ENCODE measurements around the gene TMEM95.
"Not testable (repeated sequence)": the region's sequence is repeated elsewhere in the genome, so short reads cannot be mapped to it uniquely, and the experiment has no call there.

TMEM95 gene

DNA sequence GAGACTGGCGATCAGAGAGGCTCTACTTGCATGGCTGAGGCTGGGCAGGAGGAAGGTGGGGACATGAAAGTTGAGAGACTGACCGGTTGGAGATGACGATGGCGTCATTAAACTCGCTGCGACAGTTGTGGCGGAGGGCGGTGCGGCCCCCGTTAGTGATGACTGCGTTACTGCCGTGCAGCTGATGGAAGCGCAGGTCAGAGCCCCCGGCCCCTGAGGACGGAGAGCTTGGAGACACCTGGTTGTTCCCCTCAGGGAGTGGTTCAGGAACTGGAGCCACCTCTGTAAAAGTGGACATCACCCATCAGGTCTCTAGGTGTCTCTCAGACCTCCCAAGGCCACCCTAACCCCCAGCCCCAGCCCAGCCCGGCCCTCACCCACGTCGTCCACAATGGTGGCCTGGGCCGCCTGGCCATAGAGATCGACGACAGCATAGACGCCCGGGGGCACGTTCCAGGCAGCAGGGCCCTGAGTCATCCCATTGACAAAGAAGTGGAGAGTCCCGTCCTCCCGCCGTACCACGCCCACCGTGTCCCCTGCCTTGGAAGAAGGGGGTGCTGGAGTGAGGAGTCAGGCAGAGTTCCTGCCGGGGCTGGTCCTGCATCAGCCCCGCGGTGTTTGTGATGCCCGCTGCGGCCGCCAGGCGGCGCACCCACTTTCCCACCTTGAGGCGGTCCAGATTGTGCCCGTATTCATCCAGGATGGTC is 31.1 kb upstream of the TMEM95 start:
- no peak for FAIRE-seq

- FAIRE-seq = no peak
Measured at GRCh38 chr17:7324438-7324779, 30.5 kb upstream of the TMEM95 start.

GRCh38 chr17:7325031-7325528 is 29.9 kb upstream of the TMEM95 start:
- no peak for FAIRE-seq

GRCh38 chr17:7326186-7326585 is 28.8 kb upstream of the TMEM95 start:
- FAIRE-seq = no peak

DNA sequence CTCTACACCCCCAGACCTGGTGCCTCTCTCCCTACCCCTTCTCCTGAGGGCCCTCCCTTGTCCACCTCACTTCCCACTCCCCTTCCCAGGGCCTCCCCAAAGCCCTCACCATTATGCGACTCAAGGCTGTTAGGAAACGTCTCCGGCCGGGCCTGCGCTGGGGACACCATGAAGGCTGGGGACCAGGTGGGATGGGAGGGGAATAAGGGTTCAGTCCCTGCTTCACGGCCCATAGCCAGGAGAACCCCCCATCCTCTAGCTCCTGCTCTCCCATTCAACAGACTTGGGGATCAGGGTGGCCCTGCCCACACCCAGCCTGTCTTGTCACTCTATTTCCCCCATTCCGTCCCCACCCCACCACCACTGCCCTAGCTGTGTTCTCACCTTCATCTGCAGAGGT is 27.9 kb upstream of the TMEM95 start:
- FAIRE-seq = no peak

- FAIRE-seq = no peak
Measured at GRCh38 chr17:7327501-7327900, 27.5 kb upstream of the TMEM95 start.

DNA sequence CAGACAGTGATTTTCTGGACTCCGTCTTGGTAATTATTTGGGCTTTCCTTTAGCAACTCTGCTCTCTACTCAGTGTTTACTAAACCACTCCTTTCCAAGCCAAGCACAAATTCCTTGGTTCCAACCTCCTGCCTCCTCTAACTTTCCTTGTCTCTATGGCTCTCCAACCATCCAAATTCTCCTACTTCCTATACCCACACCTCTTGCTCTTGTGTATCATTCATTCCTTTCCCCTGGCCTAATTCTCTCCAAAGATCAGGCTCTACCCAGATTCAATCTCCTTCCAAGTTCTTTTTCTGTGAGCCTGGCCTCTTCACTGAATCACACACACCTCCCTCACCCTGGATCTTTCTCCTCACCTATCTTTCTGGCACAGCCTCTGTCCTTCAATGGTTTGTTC is 26.9 kb upstream of the TMEM95 start:
- FAIRE-seq = no peak

DNA sequence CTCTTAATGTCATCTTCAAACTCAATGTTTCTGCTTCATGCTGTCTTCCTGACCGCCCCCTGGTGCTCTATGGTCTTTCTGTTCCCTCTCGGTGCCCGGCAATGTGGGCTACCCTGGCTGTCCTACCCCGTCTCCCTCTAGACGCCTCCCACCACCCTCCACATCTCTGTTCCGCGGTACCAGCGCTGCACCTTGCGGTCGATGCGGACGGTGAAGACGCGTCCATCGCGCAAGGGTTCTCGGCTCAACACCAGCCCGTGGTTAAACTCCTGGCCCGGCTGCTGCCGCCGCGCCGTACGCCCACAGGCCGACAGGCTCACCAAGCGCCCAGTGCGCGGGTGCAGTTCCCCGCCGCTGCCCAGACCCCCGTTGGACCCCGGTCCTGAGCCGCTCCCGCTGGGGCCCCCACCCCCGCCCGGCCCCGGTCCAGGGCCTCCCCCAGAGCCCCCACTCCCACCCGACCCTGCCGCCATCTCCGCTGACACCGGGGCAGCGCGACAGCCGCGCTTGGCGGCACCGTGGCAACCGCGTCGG is 26.0 kb upstream of the TMEM95 start, which contains the start of gene NEURL4:
TSS of gene NEURL4 (minus strand) at position 496 of the 534 bp plus-strand sequence. CDS start at position 473, 23 bp downstream.
- FAIRE-seq = no peak

DNA sequence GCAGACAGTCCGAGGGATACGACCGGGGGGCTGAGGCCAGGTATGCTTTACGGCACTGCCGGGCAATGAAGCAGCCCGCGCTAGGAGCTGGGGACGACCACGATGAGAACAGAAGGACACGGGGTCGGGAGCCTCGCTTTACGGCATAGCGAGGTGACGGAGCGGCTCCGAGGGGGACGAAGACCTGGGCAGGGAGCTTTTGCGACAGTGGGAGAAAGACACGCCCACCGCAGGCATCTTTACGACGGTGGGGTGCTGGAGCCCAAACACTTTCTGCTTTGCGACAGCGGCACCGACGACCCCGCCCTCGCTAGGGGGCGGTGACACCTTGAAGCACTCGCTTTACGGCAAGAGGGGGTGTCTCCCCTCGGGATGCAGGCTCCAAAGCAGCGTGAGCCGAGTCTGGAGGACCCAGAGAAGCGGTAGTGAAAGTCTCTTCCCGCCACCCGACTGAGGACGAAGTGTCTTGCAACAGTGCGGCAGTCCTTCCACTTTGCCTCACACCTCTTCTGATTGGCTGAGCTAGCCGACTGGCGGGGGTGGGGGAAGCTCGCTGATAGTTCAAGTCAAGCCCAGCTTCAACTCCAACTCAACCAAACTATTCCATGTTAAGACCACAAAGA is 25.5 kb upstream of the TMEM95 start:
- peak; percentile 53 for FAIRE-seq

DNA sequence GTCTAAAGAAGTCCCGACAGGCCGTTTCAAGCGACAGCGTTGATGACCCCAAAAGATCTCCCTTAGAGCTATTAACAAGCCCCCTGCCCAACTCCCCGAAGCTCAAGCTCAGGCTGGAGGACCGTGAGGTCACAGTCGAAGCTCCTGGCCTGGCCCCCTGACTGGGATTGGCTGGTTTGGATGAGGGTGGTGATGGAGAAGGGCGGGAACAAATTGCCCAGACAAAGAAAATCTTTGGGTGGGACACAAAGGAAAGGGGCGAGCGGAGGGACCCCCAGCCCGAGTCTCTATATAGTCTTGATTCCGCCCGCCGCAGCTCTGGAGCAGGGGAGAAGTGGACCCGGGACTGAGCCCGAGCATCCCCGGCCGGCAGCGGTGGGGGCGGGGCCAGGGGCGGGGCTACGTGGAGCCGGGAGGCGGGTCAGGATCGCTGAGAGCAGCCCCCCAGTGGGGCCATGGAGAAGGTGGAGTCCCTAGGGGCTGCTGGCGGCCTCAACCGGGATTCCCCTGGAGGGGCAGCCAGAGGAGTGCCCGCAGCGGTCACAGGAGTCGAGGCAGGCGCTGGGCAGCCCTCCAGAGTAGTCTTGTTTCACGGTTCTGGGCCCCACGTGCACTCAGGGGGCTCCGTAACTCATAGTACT is 24.8 kb upstream of the TMEM95 start:
- FAIRE-seq = no peak

- FAIRE-seq = no peak
Measured at GRCh38 chr17:7330638-7331015, 24.3 kb upstream of the TMEM95 start.

GRCh38 chr17:7332111-7332510 is 22.8 kb upstream of the TMEM95 start:
- no peak for FAIRE-seq

- not testable (repeated sequence) for FAIRE-seq
Measured at GRCh38 chr17:7332600-7333069, 22.3 kb upstream of the TMEM95 start.

DNA sequence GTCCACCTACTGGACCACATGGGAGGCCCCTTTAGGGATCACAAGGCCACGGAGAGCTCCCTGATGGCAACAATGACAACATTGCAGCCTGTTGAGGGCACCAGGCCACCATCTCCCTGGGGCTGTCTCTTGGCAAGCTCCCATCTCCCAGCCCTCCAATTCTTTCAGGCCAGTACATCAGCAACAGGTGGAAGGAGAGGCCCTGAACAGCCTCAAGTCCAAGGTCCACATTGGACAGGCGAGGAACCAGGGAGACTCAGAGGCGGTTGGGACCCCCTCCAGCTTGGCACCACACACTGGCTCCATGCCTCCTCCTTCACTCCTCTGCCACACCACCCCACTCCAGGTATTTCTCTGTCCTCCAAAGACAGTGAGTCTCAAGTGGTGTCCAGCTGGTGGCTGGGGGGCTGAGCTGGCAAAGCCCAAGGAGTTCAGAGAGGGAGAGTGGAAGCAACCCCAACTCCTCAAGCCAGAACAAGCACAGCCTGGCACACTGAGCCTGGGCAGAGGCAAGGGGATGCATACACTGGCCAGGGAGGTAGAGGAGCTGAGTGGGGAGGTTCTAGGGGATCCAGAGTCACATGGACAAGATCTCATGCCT is 19.9 kb upstream of the TMEM95 start:
- no peak for FAIRE-seq

DNA sequence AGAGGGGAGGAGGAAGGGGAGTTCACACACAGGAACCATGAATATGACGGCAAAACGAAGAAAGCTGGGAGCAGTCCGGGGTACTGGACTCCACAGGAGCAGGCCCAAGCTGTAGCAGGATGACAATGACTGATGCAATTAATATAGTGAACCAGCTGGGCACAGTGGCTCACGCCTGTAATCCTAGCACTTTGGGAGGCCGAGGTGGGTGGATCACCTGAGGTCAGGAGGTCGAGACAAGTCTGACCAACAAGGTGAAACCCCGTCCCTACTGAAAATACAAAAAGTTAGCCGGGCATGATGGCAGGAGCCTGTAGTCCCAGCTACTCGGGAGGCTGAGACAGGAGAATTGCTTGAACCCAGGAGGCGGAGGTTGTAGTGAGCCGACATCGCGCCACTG is 19.2 kb upstream of the TMEM95 start:
- FAIRE-seq = not testable (repeated sequence)

- no peak for FAIRE-seq
Measured at GRCh38 chr17:7336240-7337175, 18.4 kb upstream of the TMEM95 start, which contains the start of gene ACAP1. Gene ACAP1 (plus strand): TSS chr17:7336529. CDS start chr17:7336735, 206 bp downstream.

GRCh38 chr17:7337600-7337999 is 17.4 kb upstream of the TMEM95 start:
- not testable (repeated sequence) for FAIRE-seq

- FAIRE-seq = no peak
Measured at GRCh38 chr17:7340179-7340578, 14.8 kb upstream of the TMEM95 start.

GRCh38 chr17:7341842-7342241 is 13.1 kb upstream of the TMEM95 start:
- no peak for FAIRE-seq

- no peak for FAIRE-seq
Measured at GRCh38 chr17:7343250-7343649, 11.7 kb upstream of the TMEM95 start.

GRCh38 chr17:7346761-7347614 is 8.0 kb upstream of the TMEM95 start:
- no peak for FAIRE-seq
